GM12878 (cell line): ENCODE results near the gene NEURL3. TPM values are rescaled to one million over a fixed set of nuclear protein-coding genes. Genes with fewer than 3 reads are reported as not detected.

ENCODE experiments used
- ATF3 ChIP-seq: IDR thresholded peaks from 2 replicates; pipeline ENCODE4 v1.6.1; 2011; ENCODE audit warnings: low read depth, mild to moderate bottlenecking, low read length, moderate library complexity, borderline replicate concordance; ENCODE audit errors: extremely low read depth
- ATF7 ChIP-seq: fragments of 450-650 bp; IDR thresholded peaks from 2 replicates; pipeline ENCODE4 v1.6.1; 2016; ENCODE audit warnings: low read depth, mild to moderate bottlenecking
- CBFB ChIP-seq: IDR thresholded peaks from 2 replicates; pipeline ENCODE4 v1.6.1; 2016; ENCODE audit warnings: antibody characterized with exemption, low read depth
- FOS ChIP-seq: IDR thresholded peaks from 3 replicates; pipeline ENCODE4 v1.6.1; 2011; ENCODE audit warnings: borderline replicate concordance; ENCODE audit not compliant: insufficient read length; ENCODE audit errors: extremely low read depth
- HDGF ChIP-seq: fragments of 450-650 bp; IDR thresholded peaks from 2 replicates; pipeline ENCODE4 v1.6.1; 2016; ENCODE audit warnings: antibody characterized with exemption
- IKZF1 ChIP-seq: fragments of 450-650 bp; conservative IDR thresholded peaks from 2 replicates; pipeline ENCODE4 v1.6.1; 2017; ENCODE audit warnings: antibody characterized with exemption, mild to moderate bottlenecking
- JUNB ChIP-seq: IDR thresholded peaks from 2 replicates; pipeline ENCODE4 v1.6.1; 2016; ENCODE audit warnings: antibody characterized with exemption, mild to moderate bottlenecking
- MAX ChIP-seq: IDR thresholded peaks from 2 replicates; pipeline ENCODE4 v1.6.1; 2012; ENCODE audit warnings: low read depth, low read length, improper control_type of control experiment
- NR2C1 ChIP-seq: fragments of 450-650 bp; IDR thresholded peaks from 2 replicates; pipeline ENCODE4 v1.6.1; 2017; ENCODE audit warnings: antibody characterized with exemption, mild to moderate bottlenecking, moderate library complexity
- PBX3 ChIP-seq: IDR thresholded peaks from 2 replicates; pipeline ENCODE4 v1.6.1; 2011; ENCODE audit warnings: mild to moderate bottlenecking, low read depth, low read length, moderate library complexity; ENCODE audit not compliant: insufficient replicate concordance
- POLR2AphosphoS5 ChIP-seq: IDR thresholded peaks from 2 replicates; pipeline ENCODE4 v1.6.1; 2011; ENCODE audit warnings: mild to moderate bottlenecking, low read length, inconsistent platforms
- REST ChIP-seq: IDR thresholded peaks from 2 replicates; pipeline ENCODE4 v1.6.1; 2012; ENCODE audit warnings: mild to moderate bottlenecking, low read depth, low read length
- SIX5 ChIP-seq: IDR thresholded peaks from 2 replicates; pipeline ENCODE4 v1.6.1; 2011; ENCODE audit warnings: mild to moderate bottlenecking, low read depth, low read length, moderate library complexity; ENCODE audit not compliant: severe bottlenecking
- SMARCA5 ChIP-seq: fragments of 450-650 bp; IDR thresholded peaks from 2 replicates; pipeline ENCODE4 v1.6.1; 2017; ENCODE audit warnings: mild to moderate bottlenecking
- SREBF1 ChIP-seq: IDR thresholded peaks from 2 replicates; pipeline ENCODE4 v1.6.1; 2012; ENCODE audit warnings: mild to moderate bottlenecking, low read length
- SRF ChIP-seq, 2 experiments: IDR thresholded peaks; 2 replicates each; pipeline ENCODE4 v1.6.1; 2011; ENCODE audit warnings: low read depth in 2 of 2, low read length in 2 of 2, mild to moderate bottlenecking in 1 of 2, moderate library complexity in 1 of 2
- STAT1 ChIP-seq: fragments of 450-650 bp; conservative IDR thresholded peaks from 2 replicates; pipeline ENCODE4 v1.6.1; 2014; ENCODE audit warnings: antibody characterized with exemption, mild to moderate bottlenecking
- TCF7 ChIP-seq: IDR thresholded peaks from 2 replicates; pipeline ENCODE4 v1.6.1; 2014; ENCODE audit warnings: antibody characterized with exemption, borderline replicate concordance
- USF2 ChIP-seq: IDR thresholded peaks from 2 replicates; pipeline ENCODE4 v1.6.1; 2011; ENCODE audit warnings: low read depth, low read length, improper control_type of control experiment, borderline replicate concordance
- ZBTB4 ChIP-seq: fragments of 450-650 bp; formaldehyde crosslinking; IDR thresholded peaks from 2 replicates; pipeline ENCODE4 v1.4.0; 2022; ENCODE audit warnings: mild to moderate bottlenecking, moderate library complexity
- ZNF207 ChIP-seq: fragments of 450-650 bp; IDR thresholded peaks from 2 replicates; pipeline ENCODE4 v1.6.1; 2014; ENCODE audit warnings: antibody characterized with exemption, mild to moderate bottlenecking, borderline replicate concordance
- ZNF622 ChIP-seq: fragments of 450-650 bp; IDR thresholded peaks from 2 replicates; pipeline ENCODE4 v1.6.1; 2017; ENCODE audit warnings: mild to moderate bottlenecking, inconsistent platforms
- ZSCAN29 ChIP-seq: fragments of 450-650 bp; IDR thresholded peaks from 2 replicates; pipeline ENCODE4 v1.6.1; 2017; ENCODE audit warnings: mild to moderate bottlenecking, moderate library complexity
- polyA plus RNA-seq, 11 experiments: library from polyadenylated mRNA; depleted of rRNA in 4 of 11; unstranded in 6 of 11; stranded (reverse) in 5 of 11; fragments of >200 nt; fragmentation: Nextera tagmentation in 4 of 11; fragmentation: Illumina TruSeq in 1 of 11; extraction: Ambion mirVana in 4 of 11; extraction: Trizol in 1 of 11; gene quantifications; 1 replicate in 1 of 11; 2 replicates in 10 of 11; pipeline versions ENCODE4 v1.2.1 to v1.2.3, GENCODE V29; 2011 to 2016; ENCODE audit warnings: inconsistent platforms in 2 of 11, missing spikeins in 2 of 11, low read depth in 1 of 11
- total RNA-seq, 4 experiments: library from RNA; depleted of rRNA in 3 of 4; stranded (reverse); fragments of >200 nt in 3 of 4; fragmentation: Illumina TruSeq in 1 of 4; extraction: Trizol in 1 of 4; gene quantifications; 2 replicates each; pipeline versions ENCODE4 v1.2.1 to v1.2.3, GENCODE V29; 2013 to 2021

NEURL3 gene
- total and polyA plus RNA-seq, 10 of the 15 experiments (the other 5 are each of a cell fraction or from before 2014, with no cell fraction given) = 0.03 to 6.3 (median 0.47) TPM

- no peak for TF ChIP-seq ZSCAN29
- no peak for TF ChIP-seq ZBTB4
- no peak for TF ChIP-seq REST
- TF ChIP-seq USF2 = no peak
- TF ChIP-seq FOS = no peak
- TF ChIP-seq JUNB = no peak
- no peak for TF ChIP-seq SREBF1
- 0 out of 2 replicates have a peak, but pooled peaks have one; percentile 53 for TF ChIP-seq IKZF1
- no peak for TF ChIP-seq STAT1
- no peak for TF ChIP-seq PBX3
- no peak for TF ChIP-seq ATF7
- TF ChIP-seq ZNF622 = no peak
- TF ChIP-seq MAX = no peak; the same call in 1 of the 2 replicates
- no peak for TF ChIP-seq SRF (IDR thresholded peaks at IDR 0.05; ENCODE audit: low read depth in 2 of 2, low read length in 2 of 2)
- TF ChIP-seq POLR2AphosphoS5 = no peak
- no peak for TF ChIP-seq ZNF207
- TF ChIP-seq SMARCA5 = peak; percentile 84
- TF ChIP-seq ATF3 = no peak
- TF ChIP-seq TCF7 = no peak
- no peak for TF ChIP-seq HDGF
- TF ChIP-seq CBFB = no peak
- TF ChIP-seq SIX5 = no peak
- TF ChIP-seq NR2C1 = no peak
Observed at GRCh38 chr2:96507957-96508520, 2.9 kb upstream of the NEURL3 start (continued).
